NOMO-1 treated with dmso at 0.1 percent for 144 hours (cell line): Measurements from ENCODE around the gene RAPGEF6.
"Not testable (repeated sequence)": the region's sequence is repeated elsewhere in the genome, so short reads cannot be mapped to it uniquely, and the experiment has no call there.

Source experiments
- DNase-seq: peaks from one replicate; lab custom pipeline; 2025; ENCODE audit not compliant: unreplicated experiment; lab: John Stamatoyannopoulos, UW

The RAPGEF6 gene

GRCh38 chr5:131634996-131635683, at the start of gene RAPGEF6:
TSS of gene RAPGEF6 (minus strand) at chr5:131635229. CDS start at chr5:131635030, 199 bp downstream.
- peak; percentile 100 for DNase-seq

- DNase-seq = no peak
Measured at GRCh38 chr5:131684595-131684994, 49.6 kb upstream of the RAPGEF6 start.

GRCh38 chr5:131684051-131684450, 49.0 kb upstream of the RAPGEF6 start:
- no peak for DNase-seq

- no peak for DNase-seq
Measured at GRCh38 chr5:131682826-131683225, 47.8 kb upstream of the RAPGEF6 start.

- DNase-seq = no peak
Measured at GRCh38 chr5:131682175-131682574, 47.1 kb upstream of the RAPGEF6 start.

- DNase-seq = peak; percentile 31
Measured at GRCh38 chr5:131679911-131680310, 44.9 kb upstream of the RAPGEF6 start.

GRCh38 chr5:131678273-131678672, 43.2 kb upstream of the RAPGEF6 start:
- not testable (repeated sequence) for DNase-seq

GRCh38 chr5:131677115-131677514, 42.1 kb upstream of the RAPGEF6 start:
- DNase-seq = no peak

- no peak for DNase-seq
Measured at GRCh38 chr5:131672776-131673175, 37.7 kb upstream of the RAPGEF6 start.

- no peak for DNase-seq
Measured at GRCh38 chr5:131671994-131672655, 37.1 kb upstream of the RAPGEF6 start.

GRCh38 chr5:131671409-131671808, 36.4 kb upstream of the RAPGEF6 start:
- no peak for DNase-seq

GRCh38 chr5:131664929-131665328, 29.9 kb upstream of the RAPGEF6 start:
- no peak for DNase-seq

- no peak for DNase-seq
Measured at GRCh38 chr5:131661933-131662332, 26.9 kb upstream of the RAPGEF6 start.

- DNase-seq = no peak
Measured at GRCh38 chr5:131659841-131660240, 24.8 kb upstream of the RAPGEF6 start.

- no peak for DNase-seq
Measured at GRCh38 chr5:131659290-131659689, 24.3 kb upstream of the RAPGEF6 start.

- DNase-seq = no peak
Measured at GRCh38 chr5:131654776-131655175, 19.7 kb upstream of the RAPGEF6 start.

- no peak for DNase-seq
Measured at GRCh38 chr5:131654309-131654708, 19.3 kb upstream of the RAPGEF6 start.

GRCh38 chr5:131649161-131649560, 14.1 kb upstream of the RAPGEF6 start:
- no peak for DNase-seq

GRCh38 chr5:131647048-131647769, 12.2 kb upstream of the RAPGEF6 start:
- no peak for DNase-seq

- no peak for DNase-seq
Measured at GRCh38 chr5:131644822-131645221, 9.8 kb upstream of the RAPGEF6 start.

- DNase-seq = no peak
Measured at GRCh38 chr5:131644370-131644769, 9.3 kb upstream of the RAPGEF6 start.

GRCh38 chr5:131641494-131641893, 6.5 kb upstream of the RAPGEF6 start:
- DNase-seq = no peak
